K562 (cell line): ENCODE data around the gene ATXN7. TPM values are rescaled to one million over a fixed set of nuclear protein-coding genes. Genes with fewer than 3 reads are reported as not detected.

Experiments
- ATAC-seq: fragments of 200-7000 bp; cut with Tn5 transposase; 3 replicates; pipeline ENCODE4 v1.9.1; 2020; ENCODE audit warnings: moderate library complexity
- BruUV-seq: library from RNA; stranded (reverse); fragments of 400-500 nt; replicated peaks from 2 replicates; lab custom pipeline; 2021; lab: Mats Ljungman, UMichigan
- CTCF ChIA-PET: fragments of 300-600 bp; formaldehyde crosslinking; extraction: SDS; loops from one replicate; lab custom pipeline; 2021; ENCODE audit warnings: low intra/inter-chr PET ratio; lab: Yijun Ruan, JAX
- POLR2A ChIA-PET: fragments of 300-600, 350-650 bp; sonication (Branson Sonifier 250); formaldehyde crosslinking; extraction: SDS; loops from one replicate; lab custom pipeline; 2021; ENCODE audit warnings: antibody characterized with exemption, inconsistent platforms; lab: Yijun Ruan, JAX
- DNase-seq, 4 experiments: peaks; one replicate each; pipeline versions ENCODE4 v3.0.0 to v3.0.0-alpha.2; 2011 to 2018; ENCODE audit warnings: low spot score in 3 of 4, mixed read lengths in 3 of 4; ENCODE audit errors: extremely low read depth in 1 of 4
- FAIRE-seq: peaks from 2 replicates; lab custom pipeline; 2011; peaks lifted over from hg19 to GRCh38; lab: Jason Lieb, UNC
- H2AFZ ChIP-seq: 2 replicates; pipeline ENCODE4 v1.6.0; 2011; ENCODE audit warnings: low read depth, low read length, control low read depth, inconsistent platforms
- H3K27ac ChIP-seq: fragments of 200-600 bp; 3 replicates; pipeline ENCODE4 v1.8.0; 2011; ENCODE audit warnings: low read depth, mild to moderate bottlenecking, control low read depth, inconsistent platforms, low read length, moderate library complexity, mixed read lengths; ENCODE audit errors: extremely low read depth
- H3K27me3 ChIP-seq, 2 experiments: fragments of 300-600 bp in 1 of 2; 2 replicates in 1 of 2; 3 replicates in 1 of 2; pipeline versions ENCODE4 v1.6.0 to v1.8.0; 2011; ENCODE audit warnings: inconsistent platforms in 2 of 2, low read length in 2 of 2, mild to moderate bottlenecking in 1 of 2, mixed read lengths in 1 of 2, moderate library complexity in 1 of 2; ENCODE audit not compliant: control insufficient read depth in 2 of 2, insufficient read depth in 2 of 2
- H3K36me3 ChIP-seq: fragments of 300-600 bp; 3 replicates; pipeline ENCODE4 v1.8.0; 2011; ENCODE audit warnings: mild to moderate bottlenecking, low read length, inconsistent platforms; ENCODE audit not compliant: control insufficient read depth, insufficient read depth
- H3K4me1 ChIP-seq, 2 experiments: fragments of 200-600 bp in 1 of 2; replicated peaks in 1 of 2; 2 replicates in 1 of 2; 3 replicates in 1 of 2; pipeline versions ENCODE4 v1.5.1 to v1.8.0; 2011; ENCODE audit warnings: inconsistent platforms in 2 of 2, low read length in 2 of 2, mild to moderate bottlenecking in 1 of 2, mixed read lengths in 1 of 2, moderate library complexity in 1 of 2; ENCODE audit not compliant: control insufficient read depth in 2 of 2, insufficient read depth in 2 of 2
- H3K4me2 ChIP-seq: 2 replicates; pipeline ENCODE4 v1.6.1; 2011; ENCODE audit warnings: low read length, control low read depth, inconsistent platforms, mixed read lengths; ENCODE audit not compliant: insufficient read depth
- H3K4me3 ChIP-seq: fragments of 200-600 bp; sonication (generic), shearing (Covaris generic); 2 replicates; pipeline ENCODE4 v1.5.1; 2016; ENCODE audit warnings: control low read depth, inconsistent platforms
- H3K79me2 ChIP-seq: fragments of 200-600 bp; 3 replicates; pipeline ENCODE4 v1.8.0; 2011; ENCODE audit warnings: low read length, inconsistent platforms; ENCODE audit not compliant: control insufficient read depth, insufficient read depth
- H3K9ac ChIP-seq, 2 experiments: 2 replicates each; pipeline versions ENCODE4 v1.6.0 to v1.6.1; 2011; ENCODE audit warnings: low read depth in 2 of 2, low read length in 2 of 2, control low read depth in 1 of 2, inconsistent platforms in 1 of 2, mild to moderate bottlenecking in 1 of 2, mixed read lengths in 1 of 2; ENCODE audit not compliant: insufficient read depth in 1 of 2
- H3K9me1 ChIP-seq: one replicate; pipeline ENCODE4 v1.6.0; 2011; ENCODE audit warnings: inconsistent platforms, mild to moderate bottlenecking, low read length, moderate library complexity; ENCODE audit not compliant: control insufficient read depth, insufficient read depth
- H3K9me3 ChIP-seq: replicated peaks from 2 replicates; pipeline ENCODE4 v1.5.1; 2011; ENCODE audit warnings: low read depth, low read length, inconsistent platforms; ENCODE audit not compliant: control insufficient read depth, insufficient read depth
- H4K20me1 ChIP-seq: replicated peaks from 2 replicates; pipeline ENCODE4 v1.6.1; 2011; ENCODE audit warnings: low read length, inconsistent platforms, mixed read lengths; ENCODE audit not compliant: control insufficient read depth, insufficient read depth
- CEBPB ChIP-seq: fragments of 450-650 bp; IDR thresholded peaks from 2 replicates; pipeline ENCODE4 v1.6.1; 2016; ENCODE audit warnings: missing genetic modification characterization, missing compliant biosample characterization
- CEBPG ChIP-seq, 3 experiments: fragments of 200-800 bp in 1 of 3; sonication (Bioruptor generic) in 1 of 3; sonication (generic) in 1 of 3; formaldehyde crosslinking in 1 of 3; IDR thresholded peaks in 2 of 3; conservative IDR thresholded peaks in 1 of 3; 2 replicates each; pipeline versions ENCODE4 v1.6.1 to v1.8.0; 2016 to 2022; ENCODE audit warnings: missing compliant biosample characterization in 2 of 3, missing genetic modification characterization in 2 of 3, mild to moderate bottlenecking in 1 of 3, missing genetic modification reagents in 1 of 3
- CREB5 ChIP-seq: fragments of 250-450 bp; sonication (Bioruptor Pico); IDR thresholded peaks from 2 replicates; pipeline ENCODE4 v1.5.0; 2020; ENCODE audit warnings: mild to moderate bottlenecking
- NR2C1 ChIP-seq, 2 experiments: fragments of 450-650 bp; IDR thresholded peaks; 2 replicates each; pipeline ENCODE4 v1.6.1; 2017; ENCODE audit warnings: mild to moderate bottlenecking in 2 of 2, antibody characterized with exemption in 1 of 2, inconsistent platforms in 1 of 2, missing compliant biosample characterization in 1 of 2, missing genetic modification characterization in 1 of 2
- POU5F1 ChIP-seq: fragments of 150-350 bp; IDR thresholded peaks from 2 replicates; pipeline ENCODE4 v1.6.1; 2014; ENCODE audit warnings: borderline replicate concordance, low read length, low read depth, mild to moderate bottlenecking; ENCODE audit not compliant: partially characterized antibody
- PRMT5 ChIP-seq: sonication (generic); formaldehyde crosslinking; IDR thresholded peaks from 2 replicates; pipeline ENCODE4 v1.5.0; 2020; ENCODE audit warnings: missing genetic modification reagents
- RFX1 ChIP-seq: fragments of 450-650 bp; IDR thresholded peaks from 2 replicates; pipeline ENCODE4 v1.6.1; 2016; ENCODE audit warnings: mild to moderate bottlenecking, moderate library complexity
- WGBS: fragments of 100-300 bp; shearing (Covaris generic); methylation state at CpG from one replicate; pipeline ENCODE4 v1.1.6; 2016; ENCODE audit warnings: low coverage, mixed read lengths; ENCODE audit not compliant: insufficient coverage; ENCODE audit errors: missing lambda C conversion rate; 5-methylcytosine and 5-hydroxymethylcytosine counted together
- in situ Hi-C: fragments of 300-500 bp; cut with MboI; formaldehyde crosslinking; loops from 4 replicates; pipeline ENCODE4 v1.15.0; 2018; ENCODE audit warnings: inconsistent platforms, mixed read lengths
- intact Hi-C: fragments of 100-400 bp; cut with micrococcal nuclease; formaldehyde crosslinking; loops from 2 replicates; pipeline ENCODE4 v1.14.2; 2022
- polyA plus RNA-seq, 8 experiments: library from polyadenylated mRNA; depleted of rRNA in 4 of 8; stranded (reverse) in 5 of 8; unstranded in 3 of 8; fragments of >200 nt; fragmentation: Nextera tagmentation in 2 of 8; fragmentation: Illumina TruSeq in 1 of 8; extraction: Ambion mirVana in 2 of 8; extraction: Trizol in 1 of 8; gene quantifications; 2 replicates each; pipeline versions ENCODE4 v1.2.1 to v1.2.3, GENCODE V29; 2011 to 2014; ENCODE audit warnings: inconsistent platforms in 1 of 8, missing spikeins in 1 of 8
- total RNA-seq, 7 experiments: library from RNA; depleted of rRNA in 6 of 7; stranded (reverse); fragments of >200 nt in 6 of 7; fragmentation: Illumina TruSeq in 2 of 7; extraction: Trizol in 2 of 7; gene quantifications; 2 replicates each; pipeline versions ENCODE4 v1.2.1 to v1.2.3, GENCODE V29; 2011 to 2021; ENCODE audit warnings: low replicate concordance in 1 of 7

Gene ATXN7
- total and polyA plus RNA-seq, 9 of the 15 experiments (the other 6 are each of a cell fraction or from before 2014, with no cell fraction given): 0.41 to 9.2 (median 6.7) TPM

- intact Hi-C loops: no loop called here
- FAIRE-seq (no peak), ATAC-seq (no peak)
Measured at GRCh38 chr3:63814237-63814636, 49.4 kb upstream of the ATXN7 start.

More at GRCh38 chr3:63814237-63814636, 49.4 kb upstream of the ATXN7 start:
- no peak overlapping the region for H2AFZ ChIP-seq
- peak; percentile 63 for TF ChIP-seq CEBPB (tag)
- TF ChIP-seq PRMT5 (CRISPR knock-in tag): no peak
- TF ChIP-seq CEBPG (CRISPR knock-in tag; IDR thresholded peaks at IDR 0.05): no peak
- peak; percentile 58 to 60; a peak in 3 of 4 replicates for TF ChIP-seq CEBPG (tag; conservative IDR thresholded peaks at IDR 0.05 in 1 of 2, IDR thresholded peaks at IDR 0.05 in 1 of 2)
- TF ChIP-seq RFX1: peak; percentile 84
- TF ChIP-seq POU5F1: no peak
- no peak for TF ChIP-seq NR2C1 (IDR thresholded peaks at IDR 0.05)
- no peak for TF ChIP-seq NR2C1 (tag; IDR thresholded peaks at IDR 0.05)
- no peak for TF ChIP-seq CREB5
- TF ChIP-seq, all 486 proteins: peak for 3
- POLR2A ChIA-PET: no interaction called here
- in situ Hi-C loops: loop anchor here (10.0 kb wide), 1 partner anchor 1189 kb away; no protein-coding TSS in a partner anchor
- Histone ChIP-seq H3K79me2 (no peaks in the 10 kb centered on the region), H3K4me1 (no peaks in the 10 kb centered on the region), H3K27ac (no peak overlapping the region), H3K36me3 (no peaks in the 10 kb centered on the region), H3K4me2 (no peak overlapping the region), H3K4me3 (no peak overlapping the region), H4K20me1 (no peaks in the 10 kb centered on the region), H3K9me3 (no peaks in the 10 kb centered on the region), H3K9ac (no peak overlapping the region), H3K9me1 (no peaks in the 10 kb centered on the region), H3K27me3 (no peaks in the 10 kb centered on the region)
- BruUV-seq: no TSS peak
- 3% methylated on average over 3 of the region's 3 CpGs for WGBS
- DNase-seq: no peak
- CTCF ChIA-PET: no interaction called here
